ENCODE data around the gene SST. TPM values are rescaled to one million over a fixed set of nuclear protein-coding genes. Genes with fewer than 3 reads are reported as not detected.
A peak's percentile ranks its signal among the peaks of the same experiment; 100 is the strongest.

SST gene
- total RNA-seq, 1 donor from 2014 or later, result not detected

DNA sequence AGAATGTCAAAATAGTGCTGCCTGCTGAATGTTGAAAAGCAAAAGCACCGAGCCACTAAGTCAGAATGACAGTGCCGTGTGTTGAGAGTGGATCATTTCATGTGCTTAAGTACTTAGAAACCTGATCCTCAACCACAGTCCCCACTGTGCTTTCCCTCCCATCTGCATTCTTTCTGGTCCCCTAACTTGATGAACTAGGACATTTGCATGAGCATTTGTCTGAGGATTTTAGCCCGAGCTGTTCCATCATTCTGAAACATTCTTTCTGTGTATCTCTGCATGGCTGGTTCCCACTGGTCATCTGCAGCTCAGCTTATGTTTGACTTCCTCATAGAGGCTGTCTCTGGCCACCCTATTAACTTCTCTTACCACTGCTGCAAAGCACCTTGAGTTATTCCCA is 42.0 kb downstream of the SST start:
- Mint-ChIP-seq H3K4me1 (peaks cover 18% of the 10 kb centered on the region), H3K9me3 (no peaks in the 10 kb centered on the region), H3K36me3 (no peaks in the 10 kb centered on the region), H3K27ac (no peak overlapping the region), H3K4me3 (no peak overlapping the region), H3K27me3 (ENCODE audit: insufficient read depth, low read depth) (peaks cover 3% of the 10 kb centered on the region)
- H3K4me1 ChIP-seq, result peaks cover 23% of the 10 kb centered on the region
- no peak overlapping the region for H2AFZ ChIP-seq (replicated peaks)
- H3K79me2 ChIP-seq (ENCODE audit: low read depth), result no peaks in the 10 kb centered on the region
- no peaks in the 10 kb centered on the region for H3K9me3 ChIP-seq (ENCODE audit: low read depth)
- no peaks in the 10 kb centered on the region for H3K36me3 ChIP-seq
- H3K27me3 ChIP-seq, result no peaks in the 10 kb centered on the region
- no peak overlapping the region for H3K9ac ChIP-seq
- TF ChIP-seq EZH2 (IDR thresholded peaks at IDR 0.05), result no peak
- TF ChIP-seq EZH2phosphoT487 (IDR thresholded peaks at IDR 0.05), result no peak
- TF ChIP-seq, protein P1, sequence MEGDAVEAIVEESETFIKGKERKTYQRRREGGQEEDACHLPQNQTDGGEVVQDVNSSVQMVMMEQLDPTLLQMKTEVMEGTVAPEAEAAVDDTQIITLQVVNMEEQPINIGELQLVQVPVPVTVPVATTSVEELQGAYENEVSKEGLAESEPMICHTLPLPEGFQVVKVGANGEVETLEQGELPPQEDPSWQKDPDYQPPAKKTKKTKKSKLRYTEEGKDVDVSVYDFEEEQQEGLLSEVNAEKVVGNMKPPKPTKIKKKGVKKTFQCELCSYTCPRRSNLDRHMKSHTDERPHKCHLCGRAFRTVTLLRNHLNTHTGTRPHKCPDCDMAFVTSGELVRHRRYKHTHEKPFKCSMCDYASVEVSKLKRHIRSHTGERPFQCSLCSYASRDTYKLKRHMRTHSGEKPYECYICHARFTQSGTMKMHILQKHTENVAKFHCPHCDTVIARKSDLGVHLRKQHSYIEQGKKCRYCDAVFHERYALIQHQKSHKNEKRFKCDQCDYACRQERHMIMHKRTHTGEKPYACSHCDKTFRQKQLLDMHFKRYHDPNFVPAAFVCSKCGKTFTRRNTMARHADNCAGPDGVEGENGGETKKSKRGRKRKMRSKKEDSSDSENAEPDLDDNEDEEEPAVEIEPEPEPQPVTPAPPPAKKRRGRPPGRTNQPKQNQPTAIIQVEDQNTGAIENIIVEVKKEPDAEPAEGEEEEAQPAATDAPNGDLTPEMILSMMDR (IDR thresholded peaks at IDR 0.05), result no peak
- H3K4me3 ChIP-seq, result no peak overlapping the region
- H3K27ac ChIP-seq, result no peak overlapping the region
- H3K4me2 ChIP-seq, result peak overlapping the region; percentile 54
- H3F3A ChIP-seq (ENCODE audit: low read depth), result no peaks in the 10 kb centered on the region
- peak; percentile 83 for DNase-seq (ENCODE audit: low spot score)
- no peaks in the 10 kb centered on the region for H4K20me1 ChIP-seq (ENCODE audit: low read depth)

DNA sequence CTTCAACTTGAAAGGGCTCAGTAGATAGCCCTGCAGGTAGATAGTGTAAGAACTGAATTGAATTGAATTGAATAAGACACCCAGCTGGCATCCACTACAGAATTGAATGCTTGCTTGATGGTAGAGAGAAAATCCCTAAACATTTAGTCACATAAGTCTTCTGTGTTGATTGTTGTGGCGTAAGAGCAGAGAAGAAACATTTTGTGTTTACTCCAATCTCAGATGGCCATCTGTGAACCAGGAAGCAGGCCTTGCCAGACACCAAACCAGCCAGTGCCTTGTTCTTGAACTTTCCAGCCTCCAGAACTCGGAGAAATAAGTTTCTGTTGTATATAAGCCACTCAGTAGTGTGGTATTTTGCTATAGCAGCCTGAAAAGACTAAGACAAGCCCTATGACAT is 43.6 kb downstream of the SST start:
- no peak for DNase-seq (ENCODE audit: low spot score)
- H3K79me2 ChIP-seq (ENCODE audit: low read depth), result no peaks in the 10 kb centered on the region
- H3K27ac Mint-ChIP-seq, result no peak overlapping the region

DNA sequence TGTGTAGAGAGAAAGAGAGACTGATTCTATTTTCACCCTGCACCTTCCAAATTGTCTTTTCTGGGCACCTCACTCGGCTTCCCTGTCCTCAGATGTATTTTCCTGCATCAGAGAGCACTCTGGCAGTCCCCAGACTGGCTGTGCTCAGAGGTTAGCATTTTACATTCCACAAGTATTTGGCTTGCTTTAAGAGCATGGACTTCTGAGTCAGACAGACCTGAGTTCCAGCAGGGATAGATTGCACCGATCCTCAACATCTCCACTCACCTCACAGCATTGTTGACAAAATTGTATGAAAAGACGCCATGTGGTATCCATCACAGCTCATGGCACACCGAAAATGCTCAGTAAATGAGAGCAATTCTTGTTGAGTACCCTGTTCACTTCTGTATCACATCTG is 45.6 kb downstream of the SST start:
- H3K27me3 Mint-ChIP-seq (ENCODE audit: insufficient read depth, low read depth), result peaks cover 8% of the 10 kb centered on the region
- TF ChIP-seq, protein P1 (IDR thresholded peaks at IDR 0.05), result no peak
- TF ChIP-seq EZH2phosphoT487 (IDR thresholded peaks at IDR 0.05) (no peak), EZH2 (IDR thresholded peaks at IDR 0.05) (no peak)

More for the DNA sequence above, 43.6 kb downstream of the SST start:
- Histone ChIP-seq H3K27ac (no peak overlapping the region), H3K27me3 (no peaks in the 10 kb centered on the region), H3K4me2 (no peak overlapping the region), H3K4me3 (no peak overlapping the region), H3K36me3 (no peaks in the 10 kb centered on the region), H3F3A (ENCODE audit: low read depth) (no peaks in the 10 kb centered on the region), H3K9me3 (ENCODE audit: low read depth) (no peaks in the 10 kb centered on the region), H3K9ac (no peak overlapping the region), H2AFZ (replicated peaks) (no peak overlapping the region), H4K20me1 (ENCODE audit: low read depth) (no peaks in the 10 kb centered on the region), H3K4me1 (peaks cover 27% of the 10 kb centered on the region)
- peaks cover 6% of the 10 kb centered on the region for H3K27me3 Mint-ChIP-seq (ENCODE audit: insufficient read depth, low read depth)
- no peaks in the 10 kb centered on the region for H3K36me3 Mint-ChIP-seq
- H3K9me3 Mint-ChIP-seq, result no peaks in the 10 kb centered on the region
- no peak overlapping the region for H3K4me3 Mint-ChIP-seq
- TF ChIP-seq EZH2phosphoT487 (IDR thresholded peaks at IDR 0.05), result no peak
- no peak for TF ChIP-seq EZH2 (IDR thresholded peaks at IDR 0.05)
- TF ChIP-seq, protein P1 (IDR thresholded peaks at IDR 0.05), result no peak
- peaks cover 18% of the 10 kb centered on the region for H3K4me1 Mint-ChIP-seq

More for the DNA sequence above, 45.6 kb downstream of the SST start:
- H3K4me3 ChIP-seq, result no peak overlapping the region
- H3K36me3 ChIP-seq, result no peaks in the 10 kb centered on the region
- H3K4me1 Mint-ChIP-seq, result peaks cover 20% of the 10 kb centered on the region
- H3K27ac Mint-ChIP-seq, result no peak overlapping the region
- H3K4me1 ChIP-seq, result peaks cover 38% of the 10 kb centered on the region
- H3F3A ChIP-seq (ENCODE audit: low read depth), result peaks cover 3% of the 10 kb centered on the region
- no peak overlapping the region for H3K27ac ChIP-seq
- no peaks in the 10 kb centered on the region for H3K79me2 ChIP-seq (ENCODE audit: low read depth)
- no peaks in the 10 kb centered on the region for H3K27me3 ChIP-seq
- no peaks in the 10 kb centered on the region for H3K36me3 Mint-ChIP-seq
- no peak for DNase-seq (ENCODE audit: low spot score)
- no peak overlapping the region for H3K4me2 ChIP-seq
- H3K9me3 ChIP-seq (ENCODE audit: low read depth), result no peaks in the 10 kb centered on the region
- no peak overlapping the region for H2AFZ ChIP-seq (replicated peaks)
- H3K9me3 Mint-ChIP-seq, result no peaks in the 10 kb centered on the region
- no peaks in the 10 kb centered on the region for H4K20me1 ChIP-seq (ENCODE audit: low read depth)
- no peak overlapping the region for H3K4me3 Mint-ChIP-seq
- no peak overlapping the region for H3K9ac ChIP-seq

Data from neural progenitor cell (in vitro differentiated cells).